Measurements from ENCODE around the gene CD8B2.
A peak's percentile ranks its signal among the peaks of the same experiment; 100 is the strongest.
"Not testable (repeated sequence)": the region's sequence is repeated elsewhere in the genome, so short reads cannot be mapped to it uniquely, and the experiment has no call there.

Gene CD8B2

DNA sequence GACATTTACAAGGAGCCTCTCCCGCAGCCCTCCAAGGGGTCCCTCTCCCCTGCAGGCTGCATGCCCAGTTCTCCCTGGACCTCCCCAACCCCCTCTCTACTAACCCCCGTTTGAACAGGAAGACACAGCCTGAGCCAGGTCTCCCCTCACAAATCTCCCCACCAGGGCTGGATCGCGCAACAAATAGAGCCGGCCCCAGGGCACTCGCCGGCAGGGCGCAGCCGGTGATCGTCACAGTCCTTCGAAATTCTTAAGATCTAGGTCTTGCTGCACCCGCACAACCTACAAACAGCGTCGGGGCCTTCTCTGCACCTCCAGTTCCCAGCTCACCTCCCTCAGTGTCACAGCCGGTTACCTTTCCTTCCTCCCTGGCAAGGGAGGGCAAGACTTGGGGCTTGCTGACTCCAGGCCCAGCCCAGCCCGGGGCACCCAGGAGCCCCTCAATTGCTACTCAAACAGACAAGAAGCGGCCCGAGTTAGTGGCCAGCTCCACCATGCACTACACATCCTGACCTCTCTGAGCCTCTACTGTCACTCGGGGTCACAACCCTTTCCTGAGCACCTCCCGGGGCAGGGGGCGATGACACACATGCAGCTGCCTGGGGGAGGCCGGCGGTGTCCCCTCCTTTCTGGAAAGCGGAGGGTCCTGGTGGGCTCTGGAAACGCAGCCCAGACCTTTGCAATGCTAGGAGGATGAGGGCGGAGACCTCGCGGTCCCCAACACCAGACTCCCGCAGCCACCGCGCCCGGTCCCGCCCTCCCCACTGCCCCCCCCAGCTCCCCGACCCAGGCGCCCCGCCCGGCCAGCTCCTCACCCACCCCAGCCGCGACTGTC, at the start of gene CD8B2:
Gene CD8B2 (plus strand): TSS at position 814 of the 835 bp plus-strand sequence. CDS start 63 bp downstream, outside the sequence.
- DNase-seq (ENCODE audit: low read depth in 1 of 2, low spot score in 1 of 2) = not testable (repeated sequence)

DNA sequence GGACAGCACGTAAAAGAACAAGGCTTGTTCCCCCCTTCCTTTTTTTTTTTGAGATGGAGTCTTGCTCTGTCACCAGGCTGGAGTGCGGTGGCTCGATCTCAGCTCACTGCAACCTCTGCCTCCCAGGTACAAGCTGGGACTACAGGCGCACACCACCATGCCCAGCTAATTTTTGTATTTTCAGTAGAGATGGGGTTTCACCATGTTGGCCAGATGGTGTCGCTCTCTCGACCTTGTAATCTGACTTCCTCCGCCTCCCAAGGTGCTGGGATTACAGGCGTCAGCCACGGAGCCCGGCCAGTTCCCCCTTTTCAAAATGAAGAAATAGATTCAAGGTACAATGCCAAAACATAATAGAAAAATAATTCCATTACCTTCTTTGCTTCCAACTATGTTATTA, 25.3 kb upstream of the CD8B2 start:
- not testable (repeated sequence) for DNase-seq (ENCODE audit: low read depth in 1 of 2, low spot score in 1 of 2)

DNA sequence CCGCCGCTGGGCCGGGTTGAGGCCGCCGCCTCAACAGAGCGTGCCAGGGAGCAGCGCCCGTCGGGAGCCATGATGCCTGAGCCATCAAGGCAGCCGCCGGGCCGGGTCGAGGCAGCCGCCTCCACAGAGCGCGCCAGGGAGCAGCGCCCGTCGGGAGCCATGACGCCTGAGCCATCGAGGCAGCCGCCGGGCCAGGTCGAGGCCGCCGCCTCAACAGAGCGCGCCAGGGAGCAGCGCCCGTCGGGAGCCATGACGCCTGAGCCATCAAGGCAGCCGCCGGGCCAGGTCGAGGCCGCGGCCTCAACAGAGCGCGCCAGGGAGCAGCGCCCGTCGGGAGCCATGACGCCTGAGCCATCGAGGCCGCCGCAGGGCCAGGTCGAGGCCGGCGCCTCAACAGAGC, 19.6 kb upstream of the CD8B2 start:
- DNase-seq (ENCODE audit: low read depth in 1 of 2, low spot score in 1 of 2) = not testable (repeated sequence)

DNA sequence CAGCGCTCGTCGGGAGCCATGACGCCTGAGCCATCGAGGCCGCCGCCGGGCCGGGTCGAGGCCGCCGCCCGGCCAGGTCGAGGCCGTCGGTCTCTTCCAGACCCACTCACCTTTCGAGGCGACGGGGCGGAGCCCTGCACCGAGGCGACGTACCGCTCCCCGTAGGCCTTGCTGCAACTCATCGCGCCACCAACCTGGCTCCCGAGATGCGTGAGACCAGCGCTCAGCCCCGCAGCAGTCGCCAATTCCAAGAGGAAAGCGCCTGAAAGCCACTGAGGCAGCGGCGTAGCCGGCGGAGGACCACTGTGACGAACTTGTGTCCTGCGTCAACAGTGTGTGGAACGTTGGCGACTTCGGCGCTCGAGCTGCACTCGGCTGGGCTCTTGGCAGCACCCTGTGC, 19.1 kb upstream of the CD8B2 start, which contains the start of gene RGPD3:
Gene RGPD3 (minus strand): TSS at position 307 of the 400 bp plus-strand sequence. CDS start 125 bp downstream, at position 182.
- DNase-seq (ENCODE audit: low read depth in 1 of 2, low spot score in 1 of 2) = not testable (repeated sequence)

DNA sequence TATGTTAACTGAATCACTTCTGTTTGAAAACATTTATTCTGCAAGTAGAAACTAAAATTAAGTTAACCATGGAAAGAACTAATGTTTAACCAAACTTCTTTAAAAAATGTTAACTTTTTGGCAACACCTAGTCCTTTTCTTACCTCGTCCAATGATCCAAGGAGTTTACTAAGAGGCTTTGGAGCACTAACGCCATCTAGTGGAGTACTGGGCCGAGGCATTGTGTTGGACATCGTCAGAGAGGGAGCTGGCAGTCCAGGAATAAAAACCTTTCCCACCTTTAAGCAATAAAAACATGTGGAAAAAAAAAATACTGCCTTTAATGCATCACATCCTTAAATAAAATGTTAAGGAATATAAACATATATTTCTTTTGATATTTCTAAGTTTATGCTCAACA, 16.5 kb upstream of the CD8B2 start:
- DNase-seq (ENCODE audit: low read depth in 1 of 2, low spot score in 1 of 2) = peak in 1 of 2 donors; percentile 5

DNA sequence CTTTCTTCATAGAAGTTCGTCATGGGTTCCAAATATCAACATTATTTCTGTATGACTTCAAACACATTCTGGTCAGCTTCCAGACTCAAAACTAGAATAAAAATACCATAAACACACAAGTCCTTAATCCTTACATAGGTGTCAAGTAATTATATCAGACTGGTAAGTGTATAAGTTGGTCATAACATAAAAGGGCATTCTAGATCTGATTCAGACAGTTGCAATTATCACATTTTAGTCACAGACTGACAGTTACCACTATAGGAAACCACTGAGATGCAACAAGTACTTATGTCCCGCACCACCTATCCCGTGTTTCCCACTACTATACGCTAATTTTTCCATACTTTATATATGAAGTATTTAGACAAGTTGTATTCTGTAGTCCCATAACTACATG, 9.5 kb upstream of the CD8B2 start:
- DNase-seq (ENCODE audit: low read depth in 1 of 2, low spot score in 1 of 2) = not testable (repeated sequence)

DNA sequence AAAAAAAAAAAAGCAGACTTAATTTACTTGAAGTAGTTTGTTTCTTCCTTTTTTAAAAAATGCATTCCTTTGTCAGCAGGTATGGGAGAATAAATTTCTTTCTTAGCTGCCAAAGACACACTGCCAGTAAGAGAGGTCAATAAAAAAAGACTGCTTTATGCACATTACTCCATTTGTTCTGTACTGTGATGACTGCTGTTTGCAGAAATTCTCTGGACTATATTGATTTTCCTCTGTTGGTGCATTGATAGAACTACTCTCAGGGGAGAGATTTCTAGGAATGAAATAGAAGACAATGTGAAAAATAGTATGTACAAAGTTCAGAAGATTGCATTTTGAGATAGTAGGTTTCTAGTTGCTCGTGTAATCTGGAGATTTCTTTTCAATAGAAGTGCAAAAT, 7.6 kb upstream of the CD8B2 start:
- not testable (repeated sequence) for DNase-seq (ENCODE audit: low read depth in 1 of 2, low spot score in 1 of 2)

DNA sequence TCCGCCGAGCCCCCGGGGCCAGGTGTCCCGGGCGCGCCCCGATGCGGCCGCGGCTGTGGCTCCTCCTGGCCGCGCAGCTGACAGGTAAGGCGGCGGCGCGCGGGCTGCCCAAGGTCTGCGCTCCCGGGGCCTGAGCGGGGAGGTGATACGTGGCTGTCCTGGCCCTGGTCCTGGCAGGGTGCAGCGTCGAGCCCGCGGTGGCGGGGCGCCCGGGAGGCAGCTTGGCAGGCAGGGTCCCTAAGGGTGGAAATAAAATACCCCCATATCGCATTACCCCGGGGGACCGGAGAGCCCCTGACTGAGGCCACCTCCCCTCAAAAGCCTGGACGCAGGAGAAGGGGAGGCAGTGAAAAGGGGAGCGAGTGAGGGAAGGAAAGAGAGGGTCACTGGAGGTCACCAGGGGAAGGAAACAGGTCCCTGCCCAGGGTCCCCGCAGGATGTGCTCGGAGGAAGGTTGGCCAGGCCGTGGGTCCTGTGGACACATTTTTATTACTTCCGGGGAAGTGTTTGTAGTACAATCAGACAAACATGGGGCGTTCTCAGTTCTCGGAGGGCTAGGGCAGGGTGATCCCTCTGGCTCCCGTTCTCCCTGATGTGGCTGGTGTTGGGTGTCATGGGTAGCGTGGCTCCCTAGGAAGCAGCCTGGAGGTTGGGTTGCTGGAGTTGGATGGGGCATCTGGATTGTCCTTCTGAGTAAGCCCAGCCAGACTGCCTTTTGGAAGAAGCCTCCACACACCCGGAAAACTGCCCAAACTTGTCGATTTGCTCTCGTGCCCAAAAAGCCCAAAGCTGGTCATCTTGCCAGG, 425 bp downstream of the CD8B2 start:
- not testable (repeated sequence) for DNase-seq (ENCODE audit: low read depth in 1 of 2, low spot score in 1 of 2)

DNA sequence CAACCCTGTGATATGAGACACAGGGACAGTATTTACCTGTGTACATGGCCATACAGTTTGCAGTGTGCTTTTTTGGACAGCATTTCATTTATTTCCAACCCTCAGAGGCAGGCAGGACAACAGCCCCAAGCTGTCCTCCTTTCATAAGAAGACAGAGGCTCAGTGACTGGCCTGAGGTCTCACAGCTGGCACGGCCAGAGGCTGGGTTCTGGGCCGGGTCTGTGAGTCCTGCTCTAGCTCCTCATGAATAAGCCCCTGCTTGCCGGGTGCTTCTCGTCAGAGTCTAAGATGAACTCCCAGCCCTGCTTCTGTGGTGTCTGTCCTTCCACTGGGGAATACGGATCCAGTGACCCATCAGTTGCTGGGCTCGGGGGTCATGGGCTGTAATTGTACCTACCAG, 2.5 kb downstream of the CD8B2 start:
- DNase-seq (ENCODE audit: low read depth in 1 of 2, low spot score in 1 of 2) = not testable (repeated sequence)

DNA sequence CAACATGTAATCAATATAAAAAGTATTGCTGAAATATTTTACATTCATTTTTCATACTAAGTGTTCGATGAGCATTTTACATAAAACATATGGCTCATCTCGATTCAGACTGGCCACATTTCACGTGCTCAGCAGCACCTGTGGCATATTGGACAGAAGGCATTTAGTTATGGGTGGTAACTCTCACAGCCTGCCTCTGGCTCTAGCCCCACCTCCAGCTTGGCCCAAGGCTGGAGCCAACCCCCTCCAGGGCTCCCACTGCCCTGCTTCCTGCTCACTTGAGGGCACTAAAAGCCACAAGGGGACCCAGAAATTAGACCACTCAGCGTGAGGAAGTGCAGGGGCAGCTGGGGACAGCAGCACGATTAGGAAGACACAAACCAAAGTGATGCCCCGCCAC, 5.2 kb downstream of the CD8B2 start:
- DNase-seq (ENCODE audit: low read depth in 1 of 2, low spot score in 1 of 2) = not testable (repeated sequence)

DNA sequence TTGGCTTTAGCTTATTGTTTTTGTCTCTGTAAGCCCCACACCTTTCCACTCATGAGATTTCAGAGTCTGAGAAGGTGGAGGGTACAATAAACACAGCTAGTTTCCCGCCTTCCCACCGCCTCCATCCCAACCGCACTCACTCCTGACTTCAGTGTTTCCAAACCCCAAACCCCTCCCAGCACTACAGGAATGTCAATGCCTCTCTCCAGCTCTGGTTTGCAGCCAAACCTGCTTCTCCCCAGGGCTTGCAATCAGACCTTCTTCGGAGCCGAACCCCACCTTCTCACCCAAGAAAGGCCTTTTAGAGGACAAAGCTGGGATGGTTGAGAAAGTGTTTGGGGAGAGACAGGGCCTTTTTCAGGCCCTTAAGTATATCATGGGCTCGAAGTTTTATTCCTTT, 5.7 kb downstream of the CD8B2 start:
- not testable (repeated sequence) for DNase-seq (ENCODE audit: low read depth in 1 of 2, low spot score in 1 of 2)

DNA sequence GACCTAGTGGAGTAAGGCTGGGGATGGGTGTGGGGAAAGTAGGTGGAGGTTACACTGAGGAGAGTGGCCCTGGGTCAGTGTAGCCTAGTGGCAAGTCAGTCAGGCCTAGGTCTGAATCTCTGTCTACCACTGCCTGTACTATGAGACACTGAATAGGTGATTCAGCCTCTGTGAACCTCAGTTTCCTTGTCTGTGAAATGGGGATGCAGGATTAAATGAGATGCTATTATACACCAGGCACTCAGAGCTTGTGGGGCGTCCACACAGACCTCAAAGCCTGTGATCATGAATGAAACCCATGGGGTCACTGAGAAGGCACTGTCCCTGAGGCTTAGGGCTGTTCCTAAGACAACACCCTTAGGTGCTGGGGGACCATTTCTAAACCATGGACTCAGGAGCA, 11.4 kb downstream of the CD8B2 start:
- DNase-seq (ENCODE audit: low read depth in 1 of 2, low spot score in 1 of 2) = not testable (repeated sequence)

DNA sequence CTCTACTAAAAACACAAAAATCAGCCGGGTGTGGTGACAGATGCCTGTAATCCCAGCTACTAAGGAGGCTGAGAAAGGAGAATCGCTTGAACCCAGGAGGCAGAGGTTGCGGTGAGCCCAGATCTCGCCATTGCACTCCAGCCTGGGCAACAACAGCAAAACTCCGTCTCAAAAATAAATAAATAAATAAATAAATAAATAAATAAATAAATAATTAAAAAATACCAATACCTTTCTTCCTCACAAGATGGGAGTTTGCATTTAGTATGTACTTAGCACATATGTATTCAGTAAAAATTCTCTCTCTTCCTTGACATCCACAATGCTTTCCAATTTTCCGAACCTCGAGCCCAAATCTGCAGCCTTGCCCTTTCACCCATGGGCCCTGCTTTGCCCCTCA, 13.2 kb downstream of the CD8B2 start:
- DNase-seq (ENCODE audit: low read depth in 1 of 2, low spot score in 1 of 2) = not testable (repeated sequence)

DNA sequence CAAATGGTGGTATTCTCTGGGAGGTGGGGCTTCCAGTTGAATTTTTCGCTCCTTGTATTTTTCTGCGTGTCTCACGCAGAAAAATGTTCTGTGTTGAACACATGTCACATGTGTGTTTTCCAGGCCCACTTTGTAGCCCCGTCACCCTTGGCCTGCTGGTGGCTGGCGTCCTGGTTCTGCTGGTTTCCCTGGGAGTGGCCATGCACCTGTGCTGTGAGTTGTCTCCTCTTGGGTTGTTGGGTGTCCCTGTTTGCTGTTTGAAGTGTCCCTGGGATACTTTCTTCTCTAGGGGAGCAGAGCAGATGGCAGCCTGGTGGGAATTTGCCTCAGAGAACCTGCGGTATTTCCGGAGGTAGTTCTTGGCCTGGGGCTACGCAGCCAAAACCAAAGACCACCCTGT, 15.2 kb downstream of the CD8B2 start:
- not testable (repeated sequence) for DNase-seq (ENCODE audit: low read depth in 1 of 2, low spot score in 1 of 2)

DNA sequence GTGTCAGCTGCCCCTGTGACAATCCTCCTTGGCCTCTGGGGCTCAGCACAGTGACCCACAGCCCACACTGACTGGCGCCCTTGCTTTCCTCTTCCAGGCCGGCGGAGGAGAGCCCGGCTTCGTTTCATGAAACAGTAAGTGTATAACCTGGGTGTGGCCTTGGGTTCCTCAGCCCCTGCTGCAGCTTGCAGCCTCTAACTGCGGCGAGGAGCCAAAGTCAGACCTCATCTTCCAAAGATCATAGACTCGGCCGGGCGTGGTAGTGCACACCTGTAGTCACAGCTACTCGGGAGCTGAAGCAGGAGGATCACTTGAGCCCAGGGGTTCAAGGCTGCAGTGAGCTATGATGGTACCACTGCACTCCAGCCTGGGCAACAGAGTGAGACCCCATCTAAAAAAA, 17.0 kb downstream of the CD8B2 start:
- DNase-seq (ENCODE audit: low read depth in 1 of 2, low spot score in 1 of 2) = not testable (repeated sequence)

DNA sequence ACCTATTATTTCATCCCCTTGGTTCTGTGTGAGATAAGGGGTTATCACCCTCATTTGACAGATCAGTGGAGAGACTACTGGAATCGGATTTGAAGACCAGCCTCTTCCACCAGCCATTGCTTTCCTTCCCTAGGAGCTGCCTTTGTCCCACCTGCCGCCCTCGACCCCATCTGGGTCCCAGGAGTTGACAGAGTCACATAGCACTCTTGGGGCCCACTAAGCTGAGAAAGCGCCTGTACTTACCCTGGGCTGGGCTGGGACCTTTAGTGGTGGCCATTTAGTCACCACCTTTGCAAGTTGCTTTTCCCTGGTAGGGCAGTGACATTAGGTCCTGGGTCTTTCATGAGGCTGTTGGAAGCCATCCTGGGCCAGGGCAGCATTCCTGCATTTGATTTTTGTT, 17.6 kb downstream of the CD8B2 start:
- DNase-seq (ENCODE audit: low read depth in 1 of 2, low spot score in 1 of 2) = not testable (repeated sequence)

DNA sequence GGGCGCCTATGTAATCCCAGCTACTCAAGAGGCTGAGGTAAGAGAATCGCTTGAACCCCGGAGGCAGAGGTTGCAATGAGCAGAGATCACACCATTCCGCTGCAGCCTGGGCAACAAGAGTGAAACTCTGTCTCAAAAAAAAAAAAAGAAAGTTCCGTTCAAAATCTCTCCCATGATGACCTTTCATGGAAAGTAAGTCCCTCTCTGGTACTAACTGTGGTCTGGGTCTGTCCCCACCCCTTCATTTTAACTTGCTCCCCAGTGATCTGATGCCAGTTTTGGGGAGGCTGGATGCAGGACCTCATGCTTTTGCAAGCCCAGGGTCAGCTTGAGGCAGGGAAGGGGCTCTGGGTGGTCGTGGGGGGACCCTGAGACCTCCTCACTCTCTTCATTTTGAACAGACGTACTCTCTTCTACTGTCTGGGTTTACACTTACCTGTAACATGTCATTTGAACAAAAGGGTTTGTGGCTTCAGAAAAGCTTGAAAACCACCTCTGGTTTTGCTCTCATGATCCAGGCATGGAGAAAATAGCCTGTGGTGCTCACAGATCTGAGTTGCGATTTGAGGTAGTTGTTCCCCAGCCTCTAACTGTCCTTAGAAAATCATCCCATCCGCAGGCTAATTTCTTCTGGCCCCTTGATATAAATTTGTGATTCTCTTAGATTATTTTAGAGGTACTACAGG, 19.0 kb downstream of the CD8B2 start:
- not testable (repeated sequence) for DNase-seq (ENCODE audit: low read depth in 1 of 2, low spot score in 1 of 2)

DNA sequence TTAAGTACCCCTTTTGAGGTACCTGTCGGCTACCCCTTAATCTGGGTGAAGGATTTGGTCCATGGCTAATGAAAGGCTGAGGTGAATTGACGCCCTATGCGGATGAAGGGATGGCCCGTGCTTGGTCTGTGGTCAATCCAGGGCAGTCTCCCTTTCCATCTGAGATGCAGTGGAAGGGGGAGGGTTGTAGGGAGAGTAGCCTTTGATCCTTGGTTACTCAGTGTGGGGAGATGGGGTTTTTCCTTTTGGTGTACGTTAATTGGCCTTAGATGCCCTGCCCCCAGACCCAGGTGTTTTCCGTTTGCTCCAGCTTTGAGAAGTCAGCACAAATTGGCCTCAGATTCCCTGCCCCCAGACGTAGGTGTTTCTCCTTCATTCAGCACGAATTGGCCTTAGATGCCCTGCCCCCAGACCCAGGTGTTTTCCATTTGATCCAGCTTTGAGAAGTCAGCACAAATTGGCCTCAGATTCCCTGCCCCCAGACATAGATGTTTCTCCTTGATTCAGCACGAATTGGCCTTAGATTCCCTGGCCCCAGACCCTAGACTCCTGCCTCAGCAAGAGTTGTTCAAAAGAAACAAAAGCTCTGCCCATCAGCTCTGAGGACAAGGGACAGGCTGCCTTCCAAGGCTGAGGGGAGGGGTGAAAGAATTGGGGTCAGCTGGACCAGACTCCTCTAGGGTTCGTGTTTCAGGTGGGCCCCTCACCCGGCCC, 21.7 kb downstream of the CD8B2 start:
- DNase-seq (ENCODE audit: low read depth in 1 of 2, low spot score in 1 of 2) = not testable (repeated sequence)

DNA sequence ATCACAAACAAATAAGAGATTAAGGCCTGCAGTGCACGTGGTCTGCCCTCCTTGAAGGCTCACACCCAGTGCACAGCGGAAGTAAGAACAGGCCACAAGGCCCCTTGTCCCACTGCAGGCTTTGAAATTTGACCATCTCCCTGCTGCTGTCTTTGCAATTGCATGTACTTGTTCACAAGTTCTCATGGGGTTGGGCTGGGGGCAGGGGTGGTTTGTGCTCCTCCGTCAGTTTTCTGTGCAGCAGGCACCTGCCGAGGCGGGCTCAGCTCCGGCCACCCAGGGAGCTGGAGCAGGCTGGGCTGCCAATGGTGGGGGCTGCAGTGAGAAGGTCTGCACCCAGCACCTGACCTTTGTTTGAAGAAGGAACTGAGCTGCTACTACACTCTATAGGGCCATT, 22.2 kb downstream of the CD8B2 start:
- not testable (repeated sequence) for DNase-seq (ENCODE audit: low read depth in 1 of 2, low spot score in 1 of 2)

DNA sequence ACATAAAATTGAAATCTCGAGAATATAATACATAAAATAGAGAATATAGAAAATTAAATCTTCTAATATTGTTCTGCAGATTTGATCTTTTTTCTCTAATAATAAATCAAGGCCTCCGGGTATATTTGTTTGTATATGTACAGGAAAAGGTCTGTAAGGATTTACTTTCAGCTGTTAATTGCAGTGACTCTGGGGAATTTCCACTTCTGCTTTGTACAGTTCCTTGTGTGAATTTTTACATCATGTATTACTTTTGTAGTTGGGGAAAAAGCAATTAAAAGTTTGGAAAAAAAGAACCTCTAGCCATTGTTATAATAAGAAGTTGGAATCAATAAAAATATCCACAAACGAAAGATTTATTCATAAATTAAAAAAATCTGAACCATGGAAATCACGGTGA, 23.6 kb downstream of the CD8B2 start:
- not testable (repeated sequence) for DNase-seq (ENCODE audit: low read depth in 1 of 2, low spot score in 1 of 2)

DNA sequence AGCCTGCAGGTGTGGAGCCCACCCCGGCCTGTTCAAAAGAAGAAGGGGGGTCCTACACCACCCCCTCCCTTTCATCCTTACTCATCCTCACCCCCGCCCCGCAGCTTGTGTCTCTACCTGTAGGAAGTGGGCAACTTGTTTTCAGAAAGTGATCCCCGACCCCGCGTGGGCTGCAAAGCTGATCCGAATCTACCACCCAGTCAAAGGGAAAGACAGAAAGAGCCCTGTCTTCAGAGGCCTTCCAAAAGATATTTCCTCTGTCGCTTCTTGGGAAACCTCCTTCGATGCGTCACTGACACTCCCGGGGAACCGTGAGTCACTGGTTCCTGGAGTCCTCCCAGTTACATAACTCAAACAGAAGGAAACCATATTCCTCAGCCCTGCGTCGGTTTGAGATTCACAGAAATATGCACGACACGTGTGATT, 24.3 kb downstream of the CD8B2 start:
- DNase-seq (ENCODE audit: low read depth in 1 of 2, low spot score in 1 of 2) = not testable (repeated sequence)
